Fibroblast of skin of abdomen (primary cell): ENCODE measurements around the gene C22orf39.
A peak's percentile ranks its signal among the peaks of the same experiment; 100 is the strongest.
"Not testable (repeated sequence)": the region's sequence is repeated elsewhere in the genome, so short reads cannot be mapped to it uniquely, and the experiment has no call there.

ENCODE experiments used
- DNase-seq: peaks from one replicate; pipeline ENCODE4 v3.0.0-alpha.2; 2013

The C22orf39 gene

DNA sequence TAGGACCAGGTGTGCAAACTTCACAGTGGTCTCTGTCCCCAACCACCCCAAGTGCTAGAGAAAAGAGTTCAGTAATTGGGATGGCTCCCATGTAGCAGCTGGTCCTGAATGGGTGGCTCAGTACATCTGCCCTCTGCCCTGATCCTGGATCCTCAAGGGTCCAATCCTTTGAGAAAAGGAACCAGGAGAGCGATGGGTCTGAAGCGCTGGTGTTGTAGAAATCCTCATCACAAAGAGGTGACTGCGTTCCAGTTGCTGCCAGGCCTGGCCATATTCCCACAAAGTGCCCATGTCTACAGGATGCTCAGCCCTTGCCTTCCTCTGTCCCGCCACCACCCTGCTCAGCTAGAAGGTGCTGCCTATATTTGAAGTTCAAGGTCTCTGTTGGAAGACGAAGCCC lies 6.2 kb upstream of the C22orf39 start:
- DNase-seq, result no peak

DNA sequence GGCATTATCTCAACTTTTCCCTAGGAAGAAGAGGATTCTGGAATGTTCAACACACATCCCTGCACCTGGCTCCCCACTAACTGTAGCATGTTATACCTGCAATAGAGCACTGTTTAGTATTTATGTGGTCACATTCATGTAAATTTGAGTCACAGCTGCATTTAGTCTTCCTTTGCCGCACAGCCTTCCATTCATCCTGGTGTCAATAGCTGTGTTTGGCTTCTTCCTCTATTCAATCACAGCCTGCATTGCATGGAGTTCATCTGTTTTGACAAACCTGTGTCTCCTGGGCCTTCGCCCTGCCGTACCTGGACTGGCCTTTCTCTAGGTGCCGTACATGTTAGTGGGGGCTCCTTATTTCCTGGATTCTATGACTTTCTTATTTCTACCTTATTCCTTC lies 4.1 kb upstream of the C22orf39 start:
- DNase-seq, result no peak

DNA sequence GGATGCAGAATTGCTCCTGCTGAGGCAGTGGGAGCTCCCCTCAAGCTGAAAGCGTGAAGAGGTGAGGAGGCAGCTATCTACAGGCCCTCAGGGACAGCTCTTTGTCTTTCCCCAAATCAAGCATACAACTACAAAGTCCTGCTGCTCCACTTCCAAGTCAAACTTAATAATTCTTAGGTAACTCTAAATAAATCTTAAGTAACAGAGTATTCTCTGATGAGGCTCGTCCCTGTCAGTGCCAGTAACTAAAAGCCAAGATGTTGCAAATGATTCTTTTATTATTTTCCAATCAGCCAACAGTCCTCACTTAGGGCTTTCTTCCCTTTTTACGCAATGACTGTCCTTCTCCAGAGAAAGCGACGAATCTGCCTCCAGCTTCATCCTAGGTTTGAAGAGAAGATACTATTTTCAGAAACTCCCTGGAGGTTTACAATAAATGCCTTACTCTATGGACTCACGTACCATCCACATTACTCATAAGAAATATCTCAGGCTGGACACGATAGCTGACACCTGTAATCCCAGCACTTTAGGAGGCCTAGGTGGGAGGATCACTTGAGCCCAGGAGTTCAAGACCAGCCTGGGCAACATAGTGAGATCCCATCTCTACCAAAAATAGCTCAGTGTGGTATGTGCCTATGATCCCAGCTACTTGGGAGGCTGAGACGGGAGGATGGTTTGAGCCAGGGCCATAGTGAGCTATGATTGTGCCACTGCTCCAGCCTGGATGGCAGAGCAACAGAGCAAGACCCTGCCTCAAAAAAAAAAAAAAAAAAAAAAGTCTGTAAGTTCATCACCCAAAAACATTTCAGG lies 3.1 kb upstream of the C22orf39 start:
- DNase-seq, result no peak

DNA sequence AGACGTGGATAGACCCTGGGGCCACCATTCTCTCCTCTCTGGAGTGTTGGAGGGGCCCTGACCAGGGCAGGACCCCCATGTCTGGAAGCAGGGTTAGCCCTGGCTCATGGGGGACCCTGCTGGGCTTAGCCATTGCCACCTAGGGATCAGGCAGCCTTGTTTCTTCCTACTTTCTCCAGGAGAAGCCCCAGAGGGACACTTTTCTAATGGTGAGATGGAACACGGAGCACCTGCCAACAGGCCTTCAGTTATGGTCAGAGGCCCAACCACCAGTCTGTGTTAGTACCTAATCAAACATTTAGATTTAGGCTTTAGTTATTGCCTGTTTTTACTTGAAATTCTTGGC lies 1.9 kb upstream of the C22orf39 start:
- no peak for DNase-seq

DNA sequence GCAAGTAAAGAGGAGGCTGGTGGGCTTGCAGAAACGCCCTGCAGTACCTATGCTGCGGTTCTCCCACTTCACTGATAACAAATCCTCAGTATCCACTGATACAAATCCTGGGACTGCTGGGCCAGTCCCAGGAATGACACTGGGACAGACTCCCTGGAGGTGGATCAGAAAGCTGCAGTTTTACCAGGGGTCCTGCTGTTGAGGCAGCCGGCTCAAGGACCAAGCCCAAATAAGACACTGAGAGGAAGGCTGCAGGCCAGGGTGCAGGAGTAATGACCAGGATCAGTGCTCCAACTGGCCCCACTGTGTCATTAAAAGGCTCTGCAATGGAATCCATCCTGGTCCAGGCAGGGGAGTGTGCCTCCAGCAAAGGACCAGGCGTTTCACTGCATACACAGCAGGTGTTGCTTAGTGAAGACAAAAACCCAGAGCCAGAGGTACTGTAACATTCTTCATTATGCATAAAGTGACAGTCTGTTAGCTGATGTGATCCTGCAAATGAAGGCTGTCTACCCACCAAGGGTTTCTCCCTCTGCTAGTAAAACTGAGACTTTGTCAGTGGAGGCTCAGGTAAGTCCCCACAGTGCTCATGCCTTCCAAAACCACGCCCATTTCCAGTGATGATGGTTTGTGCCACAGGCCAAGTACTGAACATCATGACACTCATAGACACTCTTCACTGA lies 1.4 kb upstream of the C22orf39 start:
- DNase-seq, result no peak

DNA sequence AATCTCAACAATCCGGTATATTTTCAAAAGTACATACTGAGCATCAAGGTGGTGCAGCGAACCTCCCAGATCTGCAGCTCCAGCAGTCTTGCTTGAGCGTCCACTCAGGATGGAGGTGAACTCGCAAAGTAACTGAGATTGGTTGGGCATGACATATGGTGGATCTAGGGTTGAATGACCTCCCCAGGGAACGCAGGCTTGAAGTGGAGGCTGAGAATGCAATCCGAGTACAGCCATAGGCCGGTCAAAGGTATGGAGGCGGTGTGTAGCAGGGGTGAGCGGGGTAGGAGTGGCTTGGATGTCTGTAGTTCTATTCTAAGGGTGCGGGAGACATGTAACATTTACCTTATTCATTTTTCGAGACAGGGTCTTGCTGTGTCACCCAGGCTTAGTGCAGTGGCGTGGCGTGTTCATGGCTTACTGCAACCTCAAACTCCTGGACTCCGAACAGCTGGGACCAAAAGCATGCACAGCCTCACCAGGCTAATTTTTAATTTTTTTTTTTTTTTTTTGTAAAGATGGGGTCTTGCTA lies 631 bp upstream of the C22orf39 start:
- peak; percentile 55 for DNase-seq

DNA sequence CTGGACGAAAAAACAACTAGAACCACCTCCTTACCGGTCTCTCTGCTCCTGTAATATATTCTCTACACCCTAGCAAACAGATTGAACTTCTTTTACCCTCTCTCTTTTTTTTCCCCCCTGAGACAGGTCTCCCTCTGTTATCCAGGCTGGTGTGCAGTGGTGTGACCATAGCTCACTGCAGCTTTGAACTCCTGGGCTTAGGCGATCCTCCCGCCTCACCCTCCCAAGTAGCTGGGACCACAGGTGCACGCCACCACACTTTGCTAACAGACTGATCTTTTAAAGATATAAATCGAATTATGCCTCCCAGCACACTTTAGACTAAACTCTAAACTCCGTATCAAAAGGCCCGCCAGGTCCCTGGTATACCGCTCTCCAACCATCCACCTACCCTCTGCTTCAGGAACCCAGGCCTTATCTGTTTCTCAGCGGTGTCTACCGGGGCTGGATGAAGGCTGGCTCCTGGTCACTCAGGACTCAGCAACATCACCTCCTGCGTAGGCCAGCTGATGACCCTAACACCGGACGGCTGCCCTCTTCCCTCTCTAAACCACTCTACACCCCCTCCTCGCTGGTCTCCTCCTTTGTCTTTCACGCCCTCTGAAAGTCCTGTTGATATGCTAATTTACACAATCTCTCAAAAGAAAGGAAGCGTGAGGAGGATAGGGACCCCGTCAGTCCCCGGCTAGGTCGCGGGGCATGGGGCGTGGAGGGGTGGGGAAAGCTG lies 745 bp downstream of the C22orf39 start:
- DNase-seq, result no peak

DNA sequence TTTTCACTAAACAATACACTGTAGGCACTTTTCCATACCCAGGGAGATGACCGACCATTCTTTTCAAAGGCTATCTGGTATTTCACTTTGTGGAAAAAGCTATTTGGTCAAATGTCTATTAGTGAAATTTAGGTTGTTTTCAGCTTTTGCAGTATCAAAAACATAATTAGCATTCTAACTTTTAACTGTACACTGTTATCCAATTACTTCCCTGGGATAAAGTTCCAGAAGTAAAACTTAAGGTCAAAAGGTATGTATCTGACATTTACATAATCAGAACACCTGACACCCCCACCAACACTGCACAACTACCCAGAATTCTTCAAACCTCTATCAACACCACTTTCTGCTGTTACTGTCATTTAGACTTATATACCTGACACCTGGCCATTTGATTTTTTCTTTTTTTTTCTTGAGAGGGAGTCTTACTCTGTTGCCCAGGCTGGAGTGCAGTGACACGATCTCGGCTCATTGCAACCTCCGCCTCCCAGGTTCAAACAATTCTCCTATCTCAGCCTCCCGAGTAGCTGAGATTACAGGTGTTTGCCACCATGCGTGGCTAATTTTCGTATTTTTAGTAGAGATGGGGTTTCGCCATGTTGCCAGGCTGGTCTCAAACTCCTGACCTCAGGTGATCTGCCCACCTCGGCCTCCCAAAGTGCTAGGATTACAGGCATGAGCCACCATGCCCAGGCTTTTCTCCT lies 2.1 kb downstream of the C22orf39 start:
- not testable (repeated sequence) for DNase-seq

DNA sequence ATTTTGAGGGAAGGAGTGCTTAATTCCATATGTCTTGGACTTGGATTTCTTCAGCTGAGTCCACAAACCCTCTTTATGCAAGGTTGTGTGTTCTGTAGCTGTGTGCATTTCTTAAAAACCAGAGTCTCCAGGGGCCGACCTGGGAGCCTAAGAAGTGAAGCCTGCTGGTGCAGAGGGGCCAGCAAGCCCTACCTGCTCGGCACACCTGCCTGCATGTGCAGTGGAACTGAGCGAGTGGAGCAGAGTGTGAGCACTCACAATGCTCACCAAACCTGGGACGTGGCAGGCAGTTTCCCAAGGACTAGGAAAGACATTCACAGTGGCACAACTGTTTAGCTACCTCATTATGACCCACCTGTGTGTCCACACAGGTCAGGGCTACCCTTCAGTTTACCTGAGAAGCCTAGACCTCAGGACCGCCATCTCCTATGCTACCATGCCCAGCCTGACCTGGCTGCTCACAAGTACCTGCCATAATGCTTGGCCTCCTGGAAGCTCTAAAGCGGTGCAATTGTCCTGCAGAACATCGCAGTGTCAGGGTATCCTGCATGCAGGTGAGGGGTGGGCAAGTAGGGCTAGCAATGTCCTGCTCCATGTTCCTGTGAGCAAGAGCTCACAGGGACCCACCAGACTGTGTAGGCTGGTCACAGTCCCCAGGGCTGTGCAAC lies 3.8 kb downstream of the C22orf39 start:
- DNase-seq, result no peak

DNA sequence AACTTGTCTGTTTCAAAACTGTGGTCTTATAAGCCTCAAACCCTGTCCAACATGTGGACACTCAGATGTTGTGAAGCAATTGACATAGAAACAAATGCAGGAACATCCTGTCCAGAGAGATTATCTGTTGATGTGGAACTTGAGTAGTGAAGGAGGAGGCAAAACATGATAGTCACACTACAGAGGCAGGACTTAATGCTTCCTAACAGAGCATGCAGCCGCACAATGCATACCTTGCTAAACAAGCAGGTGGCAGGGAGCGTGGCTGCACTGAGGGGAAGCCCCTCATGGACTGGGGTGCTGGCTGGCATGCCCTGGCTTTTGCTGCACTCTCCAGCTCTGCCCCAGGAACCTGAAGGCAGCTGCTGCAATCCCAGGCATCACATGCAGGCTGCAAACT lies 5.3 kb downstream of the C22orf39 start:
- no peak for DNase-seq

DNA sequence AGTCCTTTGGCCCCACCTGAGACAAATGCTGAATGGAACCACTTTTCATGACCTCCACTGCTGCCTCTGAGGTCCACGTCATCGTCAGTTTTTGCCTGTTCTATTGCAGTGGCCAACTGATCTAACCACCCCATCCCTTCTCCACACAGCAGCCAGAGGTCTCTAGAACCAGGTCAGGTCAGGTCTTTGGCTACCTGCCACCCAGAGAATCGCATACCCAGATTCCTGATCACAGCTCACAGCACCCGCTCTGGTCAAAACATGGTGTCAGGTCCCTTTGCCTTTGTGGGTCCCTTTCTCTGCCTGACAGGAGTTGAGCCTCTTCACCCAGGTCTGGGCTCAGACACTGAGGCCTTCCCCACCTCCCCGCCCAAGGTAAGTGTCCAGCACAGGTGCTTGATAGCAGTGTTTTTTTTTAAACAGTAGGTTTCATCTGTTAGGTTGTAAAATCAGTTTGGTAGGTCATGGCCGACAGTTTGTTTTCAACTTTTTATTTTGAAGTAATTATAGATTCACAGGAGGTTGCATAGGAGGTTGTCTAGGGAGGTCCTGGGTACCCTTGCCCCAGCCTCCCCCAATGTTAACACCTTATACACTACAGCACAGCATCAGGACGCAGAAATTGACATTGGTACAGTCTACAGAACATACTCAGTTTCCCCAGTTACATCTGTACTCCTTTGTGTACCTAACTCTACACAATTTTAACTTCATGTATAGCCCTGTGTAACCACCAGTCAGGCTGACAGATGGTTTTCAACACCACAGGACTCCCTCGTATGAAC lies 6.9 kb downstream of the C22orf39 start:
- DNase-seq, result no peak

DNA sequence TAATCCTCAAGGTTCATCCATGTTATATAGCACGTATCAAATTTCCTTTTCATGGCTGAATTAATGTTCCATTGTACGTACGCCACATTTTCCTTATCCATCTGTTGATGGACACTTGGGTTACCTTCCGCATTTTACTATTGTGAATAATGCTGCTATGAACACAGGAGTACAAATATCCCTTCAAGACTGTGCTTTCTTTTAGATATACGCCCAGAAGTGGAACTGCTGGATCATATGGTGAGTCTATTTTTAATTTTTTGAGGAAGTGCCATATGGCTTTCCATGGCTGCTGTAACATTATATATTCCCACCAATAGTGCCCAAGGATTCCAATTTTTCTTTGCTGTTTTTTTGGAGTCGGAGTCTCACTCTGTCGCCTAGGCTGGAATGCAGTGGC lies 9.2 kb downstream of the C22orf39 start:
- no peak for DNase-seq

DNA sequence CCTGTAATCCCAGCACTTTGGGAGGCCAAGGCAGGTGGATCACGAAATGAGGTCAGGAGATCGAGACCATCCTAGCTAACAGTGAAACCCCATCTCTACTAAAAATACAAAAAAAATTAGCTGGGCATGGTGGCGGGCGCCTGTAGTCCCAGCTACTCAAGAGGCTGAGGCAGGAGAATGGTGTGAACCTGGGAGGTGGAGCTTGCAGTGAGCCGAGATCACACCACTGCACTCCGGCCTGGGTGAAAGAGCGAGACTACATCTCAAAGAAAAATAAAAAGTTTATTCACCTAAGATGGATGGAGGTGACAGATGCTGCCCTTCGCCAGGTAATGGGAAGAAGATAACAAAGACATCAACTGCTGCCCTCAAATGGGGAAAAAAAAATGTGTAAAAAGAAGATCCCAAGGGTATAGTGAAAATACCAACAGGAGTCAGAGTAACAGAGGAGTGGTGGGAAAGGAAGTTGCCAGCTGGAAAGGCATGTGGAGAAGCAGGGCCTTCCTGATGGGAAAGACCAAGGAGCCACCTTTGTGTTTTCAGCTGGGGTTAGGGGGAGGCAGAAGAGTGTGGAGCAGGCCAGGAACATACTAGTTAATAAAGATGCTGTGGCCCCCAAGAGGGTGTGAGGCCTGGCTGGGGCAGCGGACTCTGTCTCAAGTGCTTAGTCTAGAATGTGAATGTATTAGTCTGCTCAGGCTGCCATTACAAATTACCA lies 10.9 kb downstream of the C22orf39 start:
- not testable (repeated sequence) for DNase-seq

DNA sequence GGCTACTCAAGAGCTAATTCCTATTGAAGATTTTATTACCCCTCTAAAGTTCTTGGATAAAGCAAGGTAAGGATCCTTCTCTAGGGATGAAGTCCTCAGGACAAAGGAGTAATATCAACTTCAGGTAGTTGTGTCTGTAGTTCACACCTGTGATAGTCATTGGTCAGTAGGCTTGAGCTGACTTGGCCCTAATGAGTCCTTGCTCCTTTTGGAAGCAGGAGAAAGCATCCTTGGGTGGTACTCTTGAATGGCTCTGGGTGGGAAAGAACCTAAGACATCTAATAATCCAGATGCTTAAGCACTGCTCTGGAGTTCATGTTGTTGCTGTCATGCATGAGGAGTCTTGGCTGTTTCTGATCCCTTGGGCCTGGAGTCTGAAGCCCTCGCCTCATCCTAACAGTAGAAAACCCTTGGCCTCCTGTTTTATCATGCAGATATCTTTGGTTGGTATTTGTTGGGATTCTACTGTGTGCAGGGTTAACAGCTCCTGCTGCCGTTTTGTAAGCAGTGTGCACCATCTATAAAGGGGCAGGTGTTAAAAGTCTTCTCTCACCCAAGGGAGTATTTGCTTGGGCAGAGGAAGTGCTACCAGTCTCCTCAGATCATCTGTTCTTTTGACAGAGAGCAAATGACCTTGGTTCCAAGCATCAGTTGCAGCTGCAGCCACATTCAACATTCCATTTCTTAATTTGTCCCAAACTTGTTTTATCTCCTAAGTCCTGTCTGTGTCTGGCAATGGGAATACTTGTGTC lies 12.5 kb downstream of the C22orf39 start:
- DNase-seq, result no peak

DNA sequence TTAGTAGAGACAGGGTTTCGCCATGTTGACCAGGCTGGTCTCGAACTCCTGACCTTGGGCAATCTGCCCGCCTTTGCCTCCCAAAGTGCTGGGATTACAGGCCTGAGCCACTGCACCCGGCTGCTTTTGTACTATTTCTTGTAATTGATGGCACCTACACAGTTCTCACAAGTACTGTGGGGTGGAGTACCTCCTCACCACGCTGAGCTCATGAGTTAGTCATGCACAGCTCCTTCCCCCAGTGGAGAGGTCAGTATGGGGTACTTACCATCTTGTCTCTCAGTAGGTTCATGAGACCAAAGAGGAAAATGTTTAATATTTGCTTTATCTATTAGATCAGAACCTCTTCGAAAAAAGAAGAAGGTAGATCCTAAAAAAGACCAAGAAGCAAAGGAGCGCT lies 13.1 kb downstream of the C22orf39 start:
- DNase-seq, result no peak

DNA sequence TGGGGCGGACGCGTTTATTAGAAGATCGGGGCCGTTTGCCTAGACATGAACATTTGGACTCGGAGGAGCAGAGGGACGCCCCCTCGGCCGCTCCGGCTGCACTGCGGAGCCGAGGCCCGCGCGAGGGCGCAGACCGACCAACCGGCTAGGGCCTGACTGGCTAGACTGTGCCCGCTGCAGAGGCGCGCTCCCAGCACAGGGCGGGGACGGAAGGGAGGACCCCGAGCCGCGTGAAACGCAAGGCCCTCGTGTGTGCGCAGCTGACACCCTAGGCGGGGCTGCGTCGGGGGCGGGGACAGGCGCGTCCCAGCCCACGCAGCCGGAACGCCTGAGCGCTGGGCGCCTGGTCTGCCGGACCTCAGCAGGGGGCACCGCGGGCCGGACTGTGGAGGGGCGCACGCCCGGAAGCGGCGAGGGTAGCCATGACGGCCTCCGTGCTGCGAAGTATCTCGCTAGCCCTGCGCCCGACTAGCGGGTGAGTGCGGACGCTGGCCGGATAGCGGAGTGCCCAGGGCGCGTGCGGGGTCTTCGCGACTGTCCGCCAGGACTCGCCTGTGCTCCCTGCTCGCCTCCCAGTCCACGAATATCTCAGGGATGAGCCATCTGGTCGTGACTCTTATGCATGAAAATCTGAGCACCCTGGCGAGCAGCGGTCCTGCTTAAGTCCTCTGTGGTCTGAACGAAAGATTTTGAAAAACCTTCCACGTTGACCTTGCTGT lies 15.2 kb downstream of the C22orf39 start, which contains the start of gene MRPL40:
MRPL40 (plus strand) TSS at position 413 of the 719 bp plus-strand sequence; CDS start at position 423, 10 bp downstream.
- peak; percentile 94 for DNase-seq

DNA sequence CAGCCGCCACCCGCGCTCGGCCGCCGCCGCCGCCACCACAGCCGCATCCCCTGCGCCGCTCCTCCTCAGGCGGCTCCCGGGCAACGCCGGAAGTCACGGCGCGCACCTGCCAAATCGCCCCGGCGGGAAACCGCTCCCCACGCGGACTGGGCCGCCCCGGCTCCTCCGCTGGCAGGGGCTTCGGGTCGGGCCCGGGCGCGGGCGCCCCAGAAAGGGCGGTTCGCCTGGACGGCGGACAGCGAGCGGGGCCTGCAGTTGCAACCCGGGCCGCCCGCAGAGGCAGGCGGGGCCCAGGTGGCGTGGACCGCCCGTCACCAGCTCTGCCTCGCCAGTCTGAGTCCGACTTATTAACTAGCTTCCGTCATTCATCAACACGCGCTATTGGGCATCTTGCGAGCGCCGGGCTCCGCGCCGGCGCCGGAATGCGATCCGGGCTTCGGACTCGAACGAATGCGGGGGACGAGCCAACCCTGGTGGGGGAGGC lies 15.8 kb downstream of the C22orf39 start, which contains the start of gene HIRA:
HIRA (minus strand) TSS at position 85 of the 484 bp plus-strand sequence. CDS start 257 bp downstream, outside the sequence.
- peak; percentile 75 for DNase-seq

DNA sequence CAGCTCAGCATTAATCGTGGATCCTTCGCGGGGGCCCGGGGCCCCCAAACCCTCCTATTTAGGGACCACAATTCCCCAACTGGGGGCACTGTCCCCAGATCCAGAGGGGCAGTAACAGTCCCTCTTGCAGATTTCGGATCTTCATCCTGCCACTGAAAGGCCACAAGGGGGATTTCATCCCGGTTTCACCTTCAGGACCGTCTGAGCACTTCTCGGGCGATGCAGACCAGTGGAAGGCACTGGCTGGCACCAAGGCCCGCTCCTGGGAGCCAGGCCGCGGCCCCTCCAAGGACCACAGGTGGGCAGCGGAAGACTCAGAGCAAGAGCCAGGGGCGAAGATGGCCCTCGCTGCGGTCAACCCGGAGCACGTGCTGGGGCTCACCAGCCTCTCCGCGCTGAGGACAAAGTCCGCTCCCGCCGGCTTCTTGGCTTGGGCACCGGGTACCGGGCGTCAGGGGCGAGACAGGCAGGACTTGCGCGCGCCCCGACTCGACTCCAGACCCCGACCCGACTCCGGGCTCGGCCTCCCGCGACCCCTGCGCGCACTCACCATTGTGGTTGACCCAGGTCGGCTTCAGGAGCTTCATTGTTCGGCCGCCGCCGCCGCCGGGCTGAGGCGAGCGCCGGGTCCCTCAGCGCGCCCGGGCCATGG lies 16.5 kb downstream of the C22orf39 start:
- DNase-seq, result peak; percentile 9
